Keratinocyte (primary cell): Measurements from ENCODE around the gene ATP1B2. TPM values are rescaled to one million over a fixed set of nuclear protein-coding genes. Genes with fewer than 3 reads are reported as not detected.

ENCODE experiments used
- DNase-seq: peaks from one replicate; pipeline ENCODE4 v3.0.0-alpha.2; 2011; ENCODE audit warnings: low read depth, missing footprints, low spot score
- FAIRE-seq: peaks from 2 replicates; lab custom pipeline; 2011; peaks lifted over from hg19 to GRCh38; lab: Jason Lieb, UNC
- H2AFZ ChIP-seq: 2 replicates; pipeline ENCODE4 v1.6.0; 2012; ENCODE audit warnings: low read length, control low read depth, inconsistent platforms; ENCODE audit not compliant: control insufficient read depth
- H3K27ac ChIP-seq: 2 replicates; pipeline ENCODE4 v1.5.1; 2011; ENCODE audit warnings: low read length; ENCODE audit not compliant: control insufficient read depth, insufficient read depth
- H3K27me3 ChIP-seq: 3 replicates; pipeline ENCODE4 v1.6.0; 2011; ENCODE audit warnings: low read length; ENCODE audit not compliant: control insufficient read depth, insufficient read depth; ENCODE audit errors: extremely low read depth
- H3K36me3 ChIP-seq, 2 experiments: 2 replicates in 1 of 2; 3 replicates in 1 of 2; pipeline ENCODE4 v1.5.1; 2011; ENCODE audit warnings: low read length in 2 of 2, mild to moderate bottlenecking in 1 of 2; ENCODE audit not compliant: control insufficient read depth in 2 of 2, insufficient read depth in 2 of 2; ENCODE audit errors: extremely low read depth in 1 of 2
- H3K4me1 ChIP-seq: 3 replicates; pipeline ENCODE4 v1.5.1; 2011; ENCODE audit warnings: low read length; ENCODE audit not compliant: control insufficient read depth, insufficient read depth; ENCODE audit errors: extremely low read depth
- H3K4me2 ChIP-seq: 3 replicates; pipeline ENCODE4 v1.6.0; 2011; ENCODE audit warnings: low read depth, low read length; ENCODE audit not compliant: control insufficient read depth, insufficient read depth; ENCODE audit errors: extremely low read depth
- H3K4me3 ChIP-seq, 3 experiments: fragments of 200-600 bp in 1 of 3; sonication (generic) in 1 of 3; 2 replicates in 2 of 3; 3 replicates in 1 of 3; pipeline ENCODE4 v1.5.1; 2011 to 2016; ENCODE audit warnings: low read length in 3 of 3, mild to moderate bottlenecking in 3 of 3, control low read depth in 2 of 3, inconsistent platforms in 1 of 3, low read depth in 1 of 3, mixed read lengths in 1 of 3, mixed run types in 1 of 3, moderate library complexity in 1 of 3; ENCODE audit not compliant: control insufficient read depth in 2 of 3, insufficient read depth in 2 of 3; ENCODE audit errors: extremely low read depth in 1 of 3
- H3K79me2 ChIP-seq: 2 replicates; pipeline ENCODE4 v1.6.0; 2012; ENCODE audit warnings: low read length; ENCODE audit not compliant: control insufficient read depth, insufficient read depth
- H3K9ac ChIP-seq: 3 replicates; pipeline ENCODE4 v1.6.0; 2011; ENCODE audit warnings: low read length; ENCODE audit not compliant: control insufficient read depth, insufficient read depth; ENCODE audit errors: extremely low read depth
- H3K9me1 ChIP-seq: 3 replicates; pipeline ENCODE4 v1.6.0; 2011; ENCODE audit warnings: low read length; ENCODE audit not compliant: control insufficient read depth, insufficient read depth; ENCODE audit errors: extremely low read depth
- H3K9me3 ChIP-seq: 2 replicates; pipeline ENCODE4 v1.5.1; 2012; ENCODE audit warnings: low read depth, low read length; ENCODE audit not compliant: control insufficient read depth
- H4K20me1 ChIP-seq: 3 replicates; pipeline ENCODE4 v1.6.0; 2011; ENCODE audit warnings: low read length; ENCODE audit not compliant: control insufficient read depth, insufficient read depth; ENCODE audit errors: extremely low read depth
- CTCF ChIP-seq, 3 experiments: IDR thresholded peaks in 1 of 3; conservative IDR thresholded peaks in 1 of 3; optimal IDR thresholded peaks in 1 of 3; 2 replicates in 2 of 3; 3 replicates in 1 of 3; pipeline versions ENCODE3 to v1.5.1; 2011; ENCODE audit warnings: low read length in 3 of 3, mild to moderate bottlenecking in 3 of 3, moderate library complexity in 2 of 3, control low read depth in 1 of 3, inconsistent platforms in 1 of 3; ENCODE audit not compliant: insufficient read depth in 2 of 3; ENCODE audit errors: extremely low read depth in 1 of 3
- EZH2 ChIP-seq: IDR thresholded peaks from one replicate; pipeline ENCODE4 v1.6.1; 2012; ENCODE audit warnings: inconsistent platforms, mild to moderate bottlenecking, low read length, moderate library complexity
- dilution Hi-C: fragments of 300-500 bp; cut with MboI; formaldehyde crosslinking; loops from one replicate; pipeline ENCODE4 v1.7.0; 2020; ENCODE audit warnings: low sequenced_read_pairs; ENCODE audit not compliant: extremely low pct_ligation_motif_present
- polyA plus RNA-seq, 5 experiments: library from polyadenylated mRNA; depleted of rRNA in 3 of 5; stranded (reverse) in 3 of 5; stranded (forward) in 1 of 5; unstranded in 1 of 5; fragments of >200 nt; gene quantifications; 1 replicate in 1 of 5; 2 replicates in 3 of 5; 3 replicates in 1 of 5; pipeline versions ENCODE4 v1.2.1 to v1.2.3, GENCODE V29; 2011 to 2012; ENCODE audit warnings: missing spikeins in 2 of 5, low read depth in 1 of 5, low replicate concordance in 1 of 5

The ATP1B2 gene
- polyA plus RNA-seq, 1 donor (not counting 4 experiments of a cell fraction or from before 2014, with no cell fraction given): not detected

GRCh38 chr17:7618608-7619007 lies 32.1 kb upstream of the ATP1B2 start:
- Histone ChIP-seq H4K20me1 (no peaks in the 10 kb centered on the region), H3K27ac (no peak overlapping the region), H3K4me3 (no peak overlapping the region), H3K36me3 (no peaks in the 10 kb centered on the region), H3K4me2 (no peak overlapping the region), H3K9ac (no peak overlapping the region), H3K27me3 (no peaks in the 10 kb centered on the region), H3K9me3 (no peaks in the 10 kb centered on the region), H3K79me2 (peaks cover 8% of the 10 kb centered on the region), H2AFZ (no peak overlapping the region), H3K9me1 (no peaks in the 10 kb centered on the region), H3K4me1 (peaks cover 2% of the 10 kb centered on the region)
- DNase-seq: no peak
- dilution Hi-C loops: no loop called here
- TF ChIP-seq CTCF (optimal IDR thresholded peaks at IDR 0.05 in 1 of 3, IDR thresholded peaks at IDR 0.05 in 1 of 3, conservative IDR thresholded peaks at IDR 0.05 in 1 of 3; ENCODE audit: extremely low read depth in 1 of 3, insufficient read depth in 2 of 3, low read length in 3 of 3): no peak
- TF ChIP-seq EZH2: no peak
- no peak for FAIRE-seq

GRCh38 chr17:7620835-7621234 lies 29.9 kb upstream of the ATP1B2 start:
- Histone ChIP-seq H3K9ac (no peak overlapping the region), H3K9me1 (no peaks in the 10 kb centered on the region), H3K79me2 (no peaks in the 10 kb centered on the region), H3K36me3 (no peaks in the 10 kb centered on the region), H3K9me3 (no peaks in the 10 kb centered on the region), H3K4me3 (no peak overlapping the region), H3K27ac (no peak overlapping the region), H3K4me1 (no peaks in the 10 kb centered on the region), H3K4me2 (no peak overlapping the region), H2AFZ (no peak overlapping the region), H4K20me1 (no peaks in the 10 kb centered on the region), H3K27me3 (no peaks in the 10 kb centered on the region)
- no peak for DNase-seq
- TF ChIP-seq EZH2 (no peak), CTCF (optimal IDR thresholded peaks at IDR 0.05 in 1 of 3, IDR thresholded peaks at IDR 0.05 in 1 of 3, conservative IDR thresholded peaks at IDR 0.05 in 1 of 3; ENCODE audit: extremely low read depth in 1 of 3, insufficient read depth in 2 of 3, low read length in 3 of 3) (no peak)
- FAIRE-seq: no peak
- dilution Hi-C loops: no loop called here
